NCI-H2196 (cell line): ENCODE measurements around the gene GGT5.

ENCODE experiments used
- DNase-seq: peaks from one replicate; lab custom pipeline; 2025; ENCODE audit not compliant: unreplicated experiment; lab: John Stamatoyannopoulos, UW

Gene GGT5

DNA sequence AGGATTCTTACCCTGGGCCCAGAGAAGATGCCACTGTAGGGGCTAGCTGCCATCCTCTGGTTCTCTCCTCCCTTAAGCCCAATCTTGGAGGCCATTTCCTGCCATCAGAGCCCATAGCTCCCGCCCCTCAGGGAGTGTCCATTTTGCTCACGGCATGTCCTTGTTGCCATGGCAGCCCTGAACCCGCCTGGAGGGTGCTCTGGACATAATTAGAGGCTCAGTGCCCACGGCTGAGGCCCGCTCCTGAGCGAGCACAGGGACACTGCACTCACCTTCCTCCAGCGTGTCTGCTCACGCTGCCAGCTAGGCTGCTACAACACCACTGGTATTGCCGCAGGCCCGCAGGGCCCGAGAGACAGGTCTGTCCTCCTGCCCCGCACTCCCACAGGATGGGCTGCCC, 74.7 kb downstream of the GGT5 start:
- peak; percentile 31 for DNase-seq
